ENCODE results near the gene ANKMY1.
"Not testable (repeated sequence)": the region's sequence is repeated elsewhere in the genome, so short reads cannot be mapped to it uniquely, and the experiment has no call there.

The ANKMY1 gene

DNA sequence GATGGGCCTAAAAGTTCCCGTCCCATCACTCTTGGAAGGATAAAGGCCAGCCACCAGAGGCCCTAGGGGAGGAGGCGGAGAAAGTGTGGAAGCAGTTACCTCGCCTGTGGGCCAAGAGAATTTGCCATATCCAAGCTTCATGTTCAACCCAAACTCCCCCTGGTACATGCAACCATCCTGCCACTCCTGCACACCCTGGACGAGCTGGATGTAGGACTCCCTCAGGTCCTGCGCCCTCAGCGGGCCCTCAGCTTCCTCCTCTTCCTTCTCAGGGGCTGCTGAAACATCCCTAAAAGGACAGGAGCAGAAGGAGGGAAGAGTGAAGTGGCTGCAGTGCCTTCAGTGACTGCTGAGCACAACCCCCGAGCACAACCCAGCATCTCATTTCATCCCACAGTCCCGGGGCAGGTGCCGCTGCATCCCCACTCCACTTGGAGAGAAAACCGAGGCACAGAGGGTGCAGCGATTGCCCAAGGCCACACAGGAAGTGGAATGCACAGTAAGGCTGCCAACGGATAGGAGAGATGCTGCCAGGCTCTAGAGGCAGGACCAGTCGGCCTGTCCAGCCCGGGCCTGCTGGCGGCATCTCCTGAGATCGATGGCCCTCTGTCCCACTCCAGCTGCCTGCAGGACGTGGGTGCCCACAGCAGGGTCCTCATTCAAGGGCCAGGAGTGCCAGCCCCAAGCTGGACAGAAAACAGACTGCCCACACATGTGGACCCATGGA lies 2.9 kb downstream of the ANKMY1 start:
- DNase-seq (ENCODE audit: low spot score), result no peak

DNA sequence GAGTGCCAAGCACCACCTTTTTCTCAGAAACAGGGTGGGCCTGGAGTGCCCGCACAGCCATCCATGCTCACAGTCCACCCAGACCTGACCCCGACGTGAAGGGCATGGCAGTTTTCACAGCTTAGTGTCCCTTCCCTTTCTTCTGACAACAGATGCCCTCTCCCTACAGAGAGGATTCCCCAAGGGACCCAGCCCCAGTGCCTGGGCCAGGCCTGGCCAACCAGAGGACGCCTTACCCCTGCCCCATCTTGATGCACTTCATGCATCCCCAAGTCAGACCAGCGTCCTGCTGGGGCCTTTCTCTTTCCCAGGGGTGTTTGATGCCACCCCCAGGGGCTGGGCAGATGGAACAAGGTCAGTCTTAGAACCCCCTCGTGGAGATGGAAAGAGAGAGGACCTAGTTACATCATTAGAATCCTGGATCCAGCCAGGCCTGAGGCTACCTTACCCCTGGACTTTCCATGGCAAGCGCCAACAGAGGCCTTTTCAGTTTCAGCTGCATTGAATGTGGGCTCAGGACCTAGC lies 3.8 kb downstream of the ANKMY1 start:
- no peak for DNase-seq (ENCODE audit: low spot score)

DNA sequence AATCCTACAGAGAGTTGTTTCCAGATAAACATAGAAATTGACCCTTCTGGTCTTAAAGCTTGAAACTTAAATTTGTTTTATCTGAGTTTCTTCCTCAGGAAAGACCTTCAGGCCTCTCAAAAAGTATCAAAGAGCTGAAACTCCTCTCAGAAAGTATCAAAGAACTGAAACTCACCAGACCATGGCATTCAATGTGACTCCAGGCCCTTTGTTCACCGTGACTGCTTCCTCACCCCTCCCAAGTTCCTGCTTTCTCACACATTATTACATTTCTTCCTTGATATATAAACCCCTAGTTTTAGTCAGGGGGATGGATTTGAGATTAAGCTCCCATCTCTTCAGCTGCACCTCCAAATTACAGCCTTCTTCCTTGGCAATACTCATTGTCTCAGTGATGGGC lies 6.0 kb downstream of the ANKMY1 start:
- DNase-seq (ENCODE audit: low spot score), result no peak

DNA sequence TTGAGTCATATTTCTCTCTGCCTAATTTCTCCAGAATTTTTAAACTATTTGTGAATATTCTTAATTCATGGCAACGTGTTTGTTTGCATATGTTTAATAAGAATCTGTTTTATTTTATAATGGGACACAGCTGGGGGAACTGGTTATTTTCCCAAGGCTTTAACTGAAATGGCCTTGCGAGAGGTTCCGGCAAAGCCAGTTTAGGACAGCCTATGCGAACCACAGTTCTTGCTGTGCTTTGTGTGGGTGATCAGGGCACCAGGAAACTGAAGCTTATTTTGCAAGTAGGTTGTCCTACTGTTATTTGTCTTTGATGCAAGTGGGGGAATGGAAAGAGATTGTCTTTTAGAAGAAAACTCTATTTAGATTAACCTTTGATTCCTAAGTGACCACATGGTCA lies 6.5 kb downstream of the ANKMY1 start:
- DNase-seq (ENCODE audit: low spot score), result no peak

DNA sequence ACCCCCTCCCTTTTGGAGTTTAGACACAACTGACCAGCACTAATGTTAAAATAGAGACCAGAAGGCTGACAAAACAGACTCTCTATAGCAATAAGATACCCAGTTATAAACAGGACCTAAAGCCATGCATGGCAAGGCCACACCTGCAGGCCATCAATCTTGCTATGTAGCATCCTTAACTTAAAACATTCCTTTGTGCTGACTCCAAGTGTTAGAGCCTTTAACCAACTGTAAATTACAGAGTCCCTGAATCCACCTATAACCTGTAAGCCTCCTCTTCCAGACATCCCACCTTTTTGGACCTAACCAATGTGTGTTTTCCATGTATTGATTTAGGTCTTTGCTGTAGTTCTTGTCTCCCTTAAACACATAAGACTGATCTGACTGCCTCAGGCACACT lies 17.9 kb downstream of the ANKMY1 start:
- DNase-seq (ENCODE audit: low spot score), result no peak

DNA sequence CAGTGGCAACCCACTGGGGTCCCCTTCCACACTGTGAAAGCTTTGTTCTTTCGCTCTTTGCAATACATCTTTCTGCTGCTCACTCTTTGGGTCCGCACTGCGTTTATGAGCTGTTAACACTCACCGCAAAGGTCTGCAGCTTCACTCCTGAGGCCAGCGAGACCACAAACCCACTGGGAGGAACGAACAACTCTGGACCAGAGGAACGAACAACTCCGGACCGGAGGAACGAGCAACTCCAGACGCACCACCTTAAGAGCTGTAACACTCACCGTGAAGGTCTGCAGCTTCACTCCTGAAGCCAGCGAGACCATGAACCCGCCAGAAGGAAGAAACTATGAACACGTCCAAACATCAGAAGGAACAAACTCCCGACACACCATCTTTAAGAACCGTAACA lies 18.7 kb downstream of the ANKMY1 start:
- DNase-seq (ENCODE audit: low spot score), result not testable (repeated sequence)

DNA sequence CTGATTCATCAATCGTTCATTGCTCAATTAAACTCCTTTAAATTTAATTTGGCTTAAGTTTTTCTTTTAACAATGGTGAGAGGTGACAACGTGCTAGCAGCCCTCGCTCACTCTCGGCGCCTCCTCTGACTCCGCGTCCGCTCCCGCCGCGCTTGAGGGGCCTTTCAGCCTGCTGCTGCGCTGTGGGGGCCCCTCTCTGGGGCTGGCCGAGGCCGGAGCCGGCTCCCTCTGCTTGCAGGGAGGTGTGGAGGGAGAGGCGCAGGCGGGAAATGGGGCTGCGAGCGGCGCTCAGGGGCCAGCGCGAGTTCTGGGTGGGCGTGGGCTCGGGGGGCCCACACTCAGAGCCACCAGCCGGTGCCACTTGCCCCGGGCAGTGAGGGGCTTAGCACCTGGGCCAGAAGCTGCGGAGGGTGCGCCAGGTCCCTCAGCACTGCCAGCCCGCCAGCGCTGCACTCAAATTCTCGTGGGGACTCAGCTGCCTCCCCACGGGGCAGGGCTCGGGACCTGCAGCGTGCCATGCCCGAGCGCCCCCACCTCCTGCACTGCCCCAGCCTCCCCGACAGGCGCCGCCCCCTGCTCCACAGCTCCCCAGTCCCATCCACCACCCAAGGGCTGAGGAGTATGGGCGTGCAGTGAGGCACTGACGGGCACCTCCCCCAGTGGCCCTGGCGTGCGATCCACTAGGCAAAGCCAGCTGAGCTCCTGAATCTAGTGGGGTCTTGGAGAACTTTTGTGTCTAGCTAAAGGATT lies 19.6 kb downstream of the ANKMY1 start:
- no peak for DNase-seq (ENCODE audit: low spot score)

DNA sequence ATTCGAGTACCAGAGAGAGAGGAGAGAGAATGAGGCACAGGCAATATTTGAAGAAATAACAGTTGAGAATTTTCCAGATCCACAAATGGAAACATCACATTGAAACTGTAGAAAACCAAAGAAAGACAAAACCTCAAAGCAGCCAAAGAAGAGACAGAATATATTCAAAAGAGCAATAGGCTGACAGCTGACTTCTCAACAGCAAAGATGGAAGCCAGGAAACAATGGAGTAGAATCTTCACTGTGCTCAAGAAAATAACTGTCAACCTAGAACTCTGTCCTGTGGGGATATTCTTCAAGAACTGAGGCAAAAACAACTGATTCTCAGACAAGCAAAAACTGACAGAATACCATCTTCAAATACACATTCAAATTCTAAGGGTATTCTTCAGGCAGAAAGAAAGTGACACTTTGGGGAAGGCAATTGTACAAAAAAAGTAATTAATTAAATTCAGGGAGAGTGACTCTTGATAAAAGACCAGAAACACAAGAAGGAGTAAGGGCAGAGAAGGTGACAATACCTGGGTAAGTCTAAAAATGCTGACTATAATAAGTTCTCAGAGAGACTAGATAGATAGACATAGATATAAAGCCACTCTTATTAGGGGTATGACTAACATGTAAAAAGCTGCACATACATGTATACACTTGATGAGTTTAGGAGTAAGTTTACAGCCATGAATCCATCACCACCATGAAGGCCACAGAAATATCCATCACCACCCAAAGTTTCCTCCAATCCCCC lies 25.6 kb downstream of the ANKMY1 start:
- DNase-seq (ENCODE audit: low spot score), result no peak

DNA sequence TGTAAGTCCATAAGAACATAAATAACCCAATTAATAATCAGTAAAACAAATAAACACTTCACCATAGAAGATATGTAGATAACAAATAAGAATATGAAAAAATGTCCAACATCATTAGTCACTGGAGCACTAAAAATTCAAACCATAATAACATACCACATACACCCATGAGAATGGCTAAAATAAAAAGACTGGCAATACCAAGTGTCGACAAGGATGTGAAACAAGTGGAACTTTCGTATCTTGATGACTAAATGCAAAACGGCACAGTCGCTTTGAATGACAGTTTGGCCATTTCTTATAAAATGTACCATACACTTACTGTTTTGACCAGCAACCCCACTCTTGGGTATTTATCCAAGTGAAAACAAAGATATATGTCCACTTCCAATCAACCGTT lies 26.8 kb downstream of the ANKMY1 start:
- DNase-seq (ENCODE audit: low spot score), result no peak

DNA sequence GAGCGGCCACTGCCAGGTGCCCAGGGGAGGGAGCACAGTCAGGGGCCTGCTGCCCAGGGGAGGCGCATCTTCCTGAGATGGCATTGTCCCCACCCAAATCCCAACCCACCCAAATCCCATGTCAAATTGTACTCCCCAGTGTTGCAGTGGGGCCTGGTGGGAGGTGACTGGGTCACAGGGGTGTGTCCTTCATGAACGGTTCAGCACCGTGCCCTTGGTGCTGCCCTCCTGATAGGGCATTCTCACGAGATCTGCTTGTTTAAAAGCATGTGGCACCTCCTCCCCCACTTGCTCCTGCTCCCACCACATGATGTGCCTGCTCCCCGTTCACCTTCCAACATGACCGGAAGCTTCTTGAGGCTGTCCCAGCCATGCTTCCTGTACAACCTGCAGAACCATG lies 27.6 kb downstream of the ANKMY1 start:
- DNase-seq (ENCODE audit: low spot score), result no peak

DNA sequence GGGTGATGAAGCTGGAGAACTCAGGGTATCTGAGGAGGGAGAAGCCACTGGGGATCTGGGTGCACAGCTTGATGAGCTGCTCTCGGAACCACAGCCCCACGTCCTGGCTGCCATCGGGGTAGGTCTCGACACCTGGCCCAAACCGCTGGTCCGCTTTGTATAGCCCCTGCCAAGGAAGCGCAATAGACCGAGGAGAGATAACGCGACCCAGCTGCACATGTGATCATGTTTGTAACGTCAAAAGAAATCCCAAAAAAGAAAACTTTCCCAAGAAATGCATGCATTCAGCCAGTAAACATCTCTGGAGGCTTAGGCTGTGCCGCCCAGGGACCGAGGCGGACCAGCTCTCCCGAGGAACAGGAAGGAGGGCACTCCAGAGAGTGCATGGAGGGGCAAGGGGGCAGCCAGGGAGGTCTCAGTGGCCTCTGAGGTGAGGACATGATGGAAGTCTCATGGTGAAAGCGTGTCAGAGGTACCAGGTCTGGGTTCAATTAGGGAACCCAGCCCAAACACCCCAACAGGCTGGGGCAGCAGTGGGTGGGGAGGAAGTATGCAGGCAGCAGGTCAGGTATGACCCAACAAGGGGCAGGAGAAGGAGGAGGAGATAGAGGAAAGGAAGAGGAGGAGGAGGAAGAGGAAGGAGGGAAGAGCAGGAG lies 28.3 kb downstream of the ANKMY1 start:
- no peak for DNase-seq (ENCODE audit: low spot score)

DNA sequence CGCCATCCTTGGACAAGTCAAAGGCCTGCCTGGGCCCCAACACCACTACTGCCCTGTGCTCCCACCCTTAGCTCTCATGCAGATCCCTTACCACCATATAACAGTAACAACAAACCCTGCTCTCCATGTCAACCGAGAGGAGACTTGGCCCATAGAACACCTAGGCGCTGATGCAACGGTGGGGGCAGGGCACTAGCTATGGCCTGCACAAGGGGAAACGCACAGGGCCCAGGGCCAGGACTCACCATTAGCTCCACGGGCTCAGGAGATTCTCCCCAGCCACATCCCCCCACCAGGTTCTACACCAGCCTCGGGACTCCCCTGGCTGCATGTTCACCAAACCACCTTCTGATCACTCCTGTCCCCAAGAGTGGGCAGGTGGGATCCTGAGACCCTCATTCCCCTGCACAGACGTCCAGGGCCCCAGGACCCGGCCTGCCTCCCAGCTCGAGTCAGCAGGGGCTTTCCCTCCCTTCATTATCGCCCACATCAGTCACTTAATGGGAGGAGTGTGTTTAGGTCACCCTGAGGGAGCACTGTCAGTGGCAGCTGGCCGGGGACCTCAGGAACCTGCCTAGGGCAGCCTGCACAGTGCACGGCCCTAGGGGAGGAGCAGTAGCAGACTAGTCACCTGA lies 29.3 kb downstream of the ANKMY1 start:
- DNase-seq (ENCODE audit: low spot score), result no peak

DNA sequence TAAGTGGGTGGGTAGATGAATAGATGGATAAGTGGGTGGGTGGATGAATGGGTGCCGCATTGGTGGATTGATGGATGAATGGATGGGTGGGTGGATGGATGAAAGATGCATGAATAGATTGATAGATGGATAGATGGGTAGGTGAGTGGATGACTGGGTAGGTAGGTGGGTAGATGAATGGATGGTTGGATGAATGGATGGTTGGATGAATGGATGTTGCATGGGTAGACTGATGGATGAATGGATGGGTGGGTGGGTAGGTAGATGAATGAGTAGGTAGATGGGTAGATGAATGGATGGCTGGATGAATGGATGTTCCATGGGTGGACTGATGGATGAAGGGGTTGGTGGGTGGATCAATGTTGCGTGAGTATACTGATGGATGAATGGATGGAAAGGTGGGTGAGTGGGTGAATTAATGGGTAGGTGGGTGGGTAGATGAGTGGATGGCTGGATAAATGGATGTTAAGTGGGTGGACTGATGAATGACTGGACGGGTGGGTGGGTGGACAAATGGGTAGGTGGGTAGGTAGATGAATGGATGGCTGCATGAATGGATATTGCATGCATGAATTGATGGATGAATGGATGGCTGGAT lies 30.5 kb downstream of the ANKMY1 start:
- DNase-seq (ENCODE audit: low spot score), result no peak

DNA sequence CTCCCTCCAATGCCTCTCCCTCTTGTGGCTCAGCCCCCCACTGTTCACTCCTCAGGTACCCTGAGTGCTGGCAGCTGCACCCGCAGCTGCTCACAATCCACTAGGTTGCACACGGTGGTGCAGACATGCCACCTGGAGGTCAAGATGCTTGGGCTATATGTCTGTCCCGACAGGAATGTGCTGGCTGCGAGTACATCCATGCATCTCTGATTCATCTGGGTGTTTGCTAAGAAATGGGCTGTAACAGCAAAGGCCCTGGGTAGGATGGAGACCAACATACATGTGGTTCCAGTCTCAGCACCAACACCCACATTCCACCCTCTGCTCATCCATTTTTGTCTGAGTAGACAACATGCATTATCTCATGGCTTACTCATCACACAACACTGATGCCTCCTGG lies 31.3 kb downstream of the ANKMY1 start:
- DNase-seq (ENCODE audit: low spot score), result no peak

DNA sequence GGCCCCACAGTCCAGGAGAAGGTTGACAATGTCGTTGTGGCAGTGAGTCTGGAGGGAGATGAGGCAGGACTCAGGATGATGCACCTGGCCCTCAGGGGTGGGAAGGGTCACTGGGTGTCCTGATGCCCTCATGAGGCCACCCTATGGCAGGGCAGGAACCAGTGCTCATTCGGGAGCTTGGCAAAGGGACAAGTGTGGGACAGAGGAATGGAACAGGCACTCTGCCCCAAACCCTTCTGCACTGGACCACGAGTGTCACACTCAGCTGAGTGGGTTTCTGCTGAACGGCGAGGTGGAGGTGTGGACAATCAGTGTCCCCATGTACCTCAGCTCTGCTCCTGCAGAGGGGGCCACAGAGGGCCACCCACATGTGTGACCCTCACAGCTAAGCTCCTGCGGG lies 32.0 kb downstream of the ANKMY1 start:
- no peak for DNase-seq (ENCODE audit: low spot score)

DNA sequence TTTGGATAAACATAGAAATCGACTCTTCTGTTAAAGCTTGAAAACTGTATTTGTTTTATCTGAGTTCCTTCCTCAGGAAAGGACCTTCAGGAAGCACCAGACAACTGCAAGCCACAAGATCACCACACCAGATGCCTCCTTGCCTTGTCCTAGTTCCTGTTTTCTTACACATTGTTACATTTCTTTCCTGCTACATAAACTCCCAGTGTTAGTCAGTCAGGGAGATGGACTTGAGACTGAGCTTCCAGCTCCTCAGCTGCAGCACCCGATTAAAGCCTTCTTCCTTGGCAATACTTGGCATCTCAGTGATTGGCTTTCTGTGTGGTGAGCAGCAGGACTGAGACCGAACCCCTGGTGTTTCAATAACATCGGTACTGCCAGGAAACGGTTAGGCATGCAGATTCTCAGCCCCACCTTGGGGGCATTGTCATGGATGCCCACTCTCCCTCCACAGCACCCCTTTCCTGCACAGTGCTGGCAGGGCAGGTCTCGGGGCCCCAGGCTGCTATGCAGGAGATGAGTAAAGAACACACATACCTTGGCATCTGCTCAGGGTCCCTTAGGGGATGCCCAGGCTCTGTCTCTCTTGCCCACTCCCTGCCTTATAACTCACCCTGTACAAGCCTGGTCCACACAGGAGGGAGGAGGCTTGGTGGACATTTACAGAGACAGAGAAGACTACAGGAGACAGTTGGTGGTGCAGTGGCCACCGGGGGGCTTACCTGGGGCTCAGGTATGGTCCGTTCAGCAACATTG lies 32.6 kb downstream of the ANKMY1 start:
- DNase-seq (ENCODE audit: low spot score), result no peak

DNA sequence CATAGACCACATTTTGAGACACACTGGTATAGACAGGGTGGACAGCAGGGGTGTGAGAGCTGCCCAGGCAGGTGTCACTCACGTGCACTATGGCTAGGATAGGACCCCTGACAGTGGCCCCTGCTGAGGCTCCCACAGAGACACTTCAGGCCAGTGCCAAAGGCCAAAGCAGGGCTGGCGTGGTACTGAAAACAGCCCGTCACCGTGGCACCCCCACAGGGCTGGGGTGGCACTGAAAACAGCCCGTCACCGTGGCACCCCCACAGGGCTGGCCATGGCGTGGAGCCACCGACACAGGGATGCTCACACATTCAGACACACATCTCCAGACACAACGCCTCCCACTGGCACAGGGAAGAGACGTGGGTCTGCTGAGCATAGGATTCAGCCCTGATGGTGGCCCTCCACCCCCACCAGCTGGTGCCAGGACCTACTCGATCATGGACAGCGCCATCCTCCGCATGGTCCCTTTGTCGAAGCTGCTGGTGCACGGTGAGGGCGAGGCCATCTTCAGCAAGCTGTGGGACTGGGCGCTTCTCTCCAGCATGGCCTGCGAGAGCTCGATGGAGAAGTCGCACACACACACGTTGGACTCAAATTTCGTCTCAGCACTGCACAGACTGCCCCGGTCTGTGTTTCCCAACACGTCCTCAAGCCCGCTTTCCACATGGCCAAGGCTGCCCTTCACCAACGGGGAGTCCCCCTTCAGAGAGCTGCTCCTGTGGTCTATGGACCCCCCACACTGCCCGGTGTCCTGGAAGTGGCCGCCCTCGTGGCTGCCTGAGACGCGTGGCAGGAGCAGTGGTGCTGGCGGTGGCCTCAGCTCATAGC lies 34.1 kb downstream of the ANKMY1 start:
- no peak for DNase-seq (ENCODE audit: low spot score)

DNA sequence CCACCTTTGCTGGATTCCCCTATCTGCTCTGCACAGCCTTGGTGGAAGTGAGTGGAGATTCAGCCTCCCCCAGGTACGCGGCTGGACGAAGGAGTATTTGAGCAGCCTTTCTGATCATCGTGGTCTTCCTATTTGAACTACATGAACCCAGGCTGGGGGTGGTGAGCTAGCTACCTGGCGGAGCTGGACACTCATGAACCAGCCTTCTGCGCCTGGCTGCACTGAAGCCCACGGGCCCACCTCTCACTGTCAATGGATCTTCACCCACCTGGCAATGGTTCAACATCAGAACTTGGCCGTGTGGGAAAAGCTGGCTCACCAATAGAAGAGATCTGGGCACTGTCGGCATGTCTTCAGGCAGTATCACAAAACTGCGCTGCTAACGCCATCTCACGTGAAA lies 35.4 kb downstream of the ANKMY1 start:
- no peak for DNase-seq (ENCODE audit: low spot score)

DNA sequence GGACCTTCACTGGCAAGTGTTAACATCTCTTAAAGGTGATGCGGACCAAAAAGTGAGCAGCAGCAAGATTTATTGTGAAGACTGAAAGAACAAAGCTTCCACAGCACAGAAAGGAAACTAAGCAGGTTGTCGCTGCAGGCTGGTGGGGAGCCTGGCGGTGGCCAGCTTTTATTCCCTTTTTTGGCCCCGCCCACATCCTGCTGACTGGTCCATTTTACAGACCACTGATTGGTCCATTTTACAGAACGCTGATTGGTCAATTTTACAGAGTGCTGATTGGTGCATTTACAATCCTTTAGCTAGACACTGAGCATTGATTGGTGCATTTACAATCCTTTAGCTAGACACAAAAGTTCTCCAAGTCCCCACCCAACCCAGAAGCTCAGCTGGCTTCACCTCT lies 35.9 kb downstream of the ANKMY1 start:
- not testable (repeated sequence) for DNase-seq (ENCODE audit: low spot score)

DNA sequence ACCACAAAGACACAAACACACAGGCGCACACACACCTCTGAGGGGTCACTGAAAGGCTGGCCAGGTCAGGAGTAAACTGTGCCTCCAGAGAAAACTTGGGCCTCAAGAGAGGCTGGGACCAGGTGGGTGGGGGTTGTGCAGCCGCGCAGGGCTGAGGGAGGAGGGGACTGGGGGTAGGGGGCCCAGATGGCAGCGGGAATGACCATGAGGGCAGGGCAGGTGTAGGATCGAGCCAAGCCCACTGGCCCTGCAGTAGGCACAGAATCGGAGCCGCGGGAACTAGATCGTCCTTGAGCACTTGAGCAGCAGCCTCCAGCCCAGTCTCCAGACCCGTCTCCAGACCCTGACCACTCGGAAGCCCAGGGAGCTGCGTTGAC lies 36.8 kb downstream of the ANKMY1 start:
- DNase-seq (ENCODE audit: low spot score), result no peak
